Measurements from ENCODE around the gene MPP3.

The MPP3 gene

GRCh38 chr17:43831633-43832032 is 1.3 kb downstream of the MPP3 start:
- no peak for DNase-seq

GRCh38 chr17:43830510-43831140 is 2.3 kb downstream of the MPP3 start:
- no peak for DNase-seq

DNA sequence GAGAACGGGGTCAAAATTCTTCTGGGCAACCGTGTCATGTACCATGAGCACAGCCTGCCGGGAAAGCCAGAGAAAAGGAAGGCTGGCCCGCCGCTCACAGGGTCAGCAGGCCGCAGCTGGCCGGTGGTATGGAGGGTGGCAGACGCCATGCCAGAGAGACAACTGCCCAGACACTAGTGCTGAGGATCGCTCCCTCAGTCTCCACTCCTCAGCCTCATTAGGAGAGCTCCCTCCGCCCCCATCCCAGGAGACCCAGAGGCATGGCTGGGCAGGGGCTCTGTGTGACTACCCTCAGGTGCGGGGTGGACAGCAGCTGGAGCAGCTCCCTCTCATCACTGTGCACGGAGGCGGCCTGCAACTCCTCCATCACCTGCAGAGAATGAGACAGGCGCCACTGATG is 3.2 kb downstream of the MPP3 start:
- DNase-seq: no peak

- no peak for DNase-seq
Observed at GRCh38 chr17:43827596-43827995, 5.3 kb downstream of the MPP3 start.

- DNase-seq: no peak
Observed at GRCh38 chr17:43826206-43826605, 6.7 kb downstream of the MPP3 start.

DNA sequence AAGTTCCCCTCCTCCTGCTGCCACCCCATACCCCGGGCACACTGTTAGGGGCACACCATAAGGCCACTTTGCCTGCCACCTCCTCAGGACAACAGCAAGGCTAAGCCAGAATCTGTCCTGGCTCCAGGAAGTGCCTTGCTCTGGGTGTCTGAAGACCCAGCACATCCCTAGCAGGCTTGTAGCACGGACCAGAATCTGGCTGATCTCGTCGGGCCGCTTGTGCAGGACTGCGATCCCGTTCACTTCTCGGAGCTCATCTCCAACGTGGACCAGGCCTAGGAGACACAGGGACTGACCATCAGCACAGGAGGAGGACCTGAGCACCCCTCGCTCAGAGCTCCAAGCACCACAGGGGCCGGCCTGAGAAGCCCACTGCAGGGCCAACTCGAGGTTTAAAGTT is 7.4 kb downstream of the MPP3 start:
- DNase-seq: no peak

GRCh38 chr17:43823350-43824084 is 9.4 kb downstream of the MPP3 start:
- no peak for DNase-seq

GRCh38 chr17:43822570-43823190 is 10.3 kb downstream of the MPP3 start:
- no peak for DNase-seq

DNA sequence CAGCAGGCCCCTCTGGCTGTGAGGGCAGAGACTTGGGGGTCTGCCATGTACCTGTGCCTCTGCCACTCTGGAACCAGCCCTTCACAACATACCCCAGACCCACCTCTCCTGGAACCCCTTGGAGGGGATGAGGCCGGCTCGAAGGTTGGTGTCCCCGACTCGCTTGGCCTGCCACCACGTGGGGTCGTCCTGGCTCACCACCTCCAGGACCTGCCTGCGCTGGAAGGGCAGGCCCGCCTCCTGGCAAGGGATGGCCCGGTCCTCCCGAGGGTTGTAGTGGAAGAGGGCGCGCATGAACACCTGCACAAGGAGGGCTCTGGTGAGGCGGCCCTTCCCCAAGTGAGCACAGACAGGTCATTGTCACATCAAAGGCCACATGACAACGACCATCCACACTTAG is 12.2 kb downstream of the MPP3 start:
- no peak for DNase-seq

DNA sequence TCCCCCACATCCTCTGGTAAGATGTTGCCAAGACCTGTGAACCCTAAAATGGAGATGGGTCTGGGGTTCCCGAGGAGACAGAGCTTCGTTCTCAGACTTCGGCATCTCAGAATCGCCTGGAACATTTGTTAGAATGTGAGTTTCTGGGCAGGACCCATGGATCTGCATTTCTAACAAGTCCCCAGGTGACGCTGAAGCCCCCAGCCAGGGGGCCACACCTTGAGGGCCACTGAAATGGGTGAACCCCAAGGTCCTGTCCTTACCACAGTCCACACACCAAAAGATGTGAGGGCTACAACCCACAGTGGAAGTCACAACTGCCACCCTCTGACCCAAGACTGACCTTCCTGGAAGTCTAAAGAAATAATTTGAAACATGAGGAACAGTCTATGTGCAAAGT is 14.0 kb downstream of the MPP3 start:
- DNase-seq: no peak

DNA sequence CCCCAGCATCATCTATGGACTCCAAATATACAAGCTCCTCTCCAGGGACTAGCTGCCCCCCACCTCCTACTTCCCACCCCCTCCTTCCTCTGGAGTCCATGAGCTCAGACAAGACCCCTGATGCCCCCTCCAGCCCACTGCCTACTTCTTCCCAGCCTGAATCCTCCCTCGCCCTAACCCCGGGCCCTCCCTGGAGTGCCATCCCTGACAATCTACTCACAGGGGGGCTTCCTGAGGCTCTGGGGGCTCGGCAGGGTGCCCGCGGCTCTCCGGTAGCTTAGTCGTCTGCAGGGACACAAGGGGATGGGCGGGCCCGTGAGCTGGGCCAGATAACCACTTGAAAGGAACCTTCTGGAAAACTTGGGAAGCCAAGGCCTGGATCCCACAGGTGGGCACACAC is 15.1 kb downstream of the MPP3 start:
- no peak for DNase-seq

GRCh38 chr17:43816336-43817320 is 16.3 kb downstream of the MPP3 start:
- no peak for DNase-seq

GRCh38 chr17:43814714-43815113 is 18.2 kb downstream of the MPP3 start:
- no peak for DNase-seq

GRCh38 chr17:43814026-43814425 is 18.9 kb downstream of the MPP3 start:
- DNase-seq: no peak

- DNase-seq: no peak
Observed at GRCh38 chr17:43813386-43813785, 19.6 kb downstream of the MPP3 start.

DNA sequence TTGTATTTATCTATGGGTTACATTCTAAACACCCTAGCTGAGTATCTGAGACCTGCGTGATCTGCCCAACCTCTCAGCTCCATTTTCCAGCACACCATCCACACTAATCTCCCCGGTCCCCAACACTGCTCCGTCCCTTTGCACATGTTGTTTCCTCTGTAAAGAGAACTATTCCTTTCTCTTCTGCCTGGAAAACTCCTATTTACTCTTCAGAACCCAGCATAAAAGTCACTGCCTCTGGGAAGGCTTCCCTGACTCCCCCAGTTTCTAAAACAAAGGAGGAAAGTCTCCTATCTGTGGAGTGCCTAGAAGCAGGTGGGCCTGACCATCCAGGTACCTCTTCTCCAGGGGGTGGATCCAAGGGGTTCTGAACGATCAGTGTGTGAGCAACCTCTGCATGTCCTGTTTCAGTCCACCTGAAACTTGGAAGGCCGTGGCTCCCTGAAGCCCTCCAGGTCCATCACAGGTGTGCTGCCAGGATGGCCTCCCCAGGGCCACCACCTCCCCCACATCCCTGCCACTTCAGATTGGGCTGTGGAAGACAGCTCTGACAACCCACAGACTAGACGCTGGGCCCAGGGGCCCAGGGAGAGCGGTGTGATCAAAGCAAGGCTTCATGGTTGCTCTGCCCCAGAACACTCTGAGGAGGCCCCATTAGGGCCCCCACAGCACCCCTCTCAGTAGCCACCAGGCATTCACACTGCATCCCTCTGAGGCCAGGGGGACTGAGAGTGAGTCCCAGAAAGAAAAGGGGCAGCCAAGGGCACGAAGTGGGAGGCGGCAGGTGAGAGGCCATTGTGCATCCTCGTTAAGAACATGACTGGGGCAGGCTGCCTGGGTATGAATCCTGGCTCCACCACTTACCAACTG is 20.3 kb downstream of the MPP3 start:
- DNase-seq: no peak

DNA sequence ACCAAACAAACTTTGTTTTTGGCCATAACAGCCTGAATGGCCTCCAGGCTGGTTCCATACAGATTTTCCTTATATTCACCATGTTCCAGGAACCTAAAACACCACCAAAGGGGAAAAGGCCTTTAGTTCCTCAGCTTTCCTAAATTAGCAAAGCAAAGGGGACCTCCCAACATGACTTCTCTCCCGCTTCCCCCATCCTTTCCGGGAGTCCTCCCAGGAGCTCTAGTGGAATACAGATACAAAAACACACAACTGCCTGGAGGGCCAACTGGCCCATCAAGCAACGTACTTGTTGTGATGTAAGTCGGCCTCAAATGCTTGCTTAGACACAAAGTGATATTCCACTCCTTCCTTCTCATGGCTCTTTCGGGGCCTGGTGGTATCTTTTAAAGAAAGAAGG is 22.1 kb downstream of the MPP3 start:
- no peak for DNase-seq

DNA sequence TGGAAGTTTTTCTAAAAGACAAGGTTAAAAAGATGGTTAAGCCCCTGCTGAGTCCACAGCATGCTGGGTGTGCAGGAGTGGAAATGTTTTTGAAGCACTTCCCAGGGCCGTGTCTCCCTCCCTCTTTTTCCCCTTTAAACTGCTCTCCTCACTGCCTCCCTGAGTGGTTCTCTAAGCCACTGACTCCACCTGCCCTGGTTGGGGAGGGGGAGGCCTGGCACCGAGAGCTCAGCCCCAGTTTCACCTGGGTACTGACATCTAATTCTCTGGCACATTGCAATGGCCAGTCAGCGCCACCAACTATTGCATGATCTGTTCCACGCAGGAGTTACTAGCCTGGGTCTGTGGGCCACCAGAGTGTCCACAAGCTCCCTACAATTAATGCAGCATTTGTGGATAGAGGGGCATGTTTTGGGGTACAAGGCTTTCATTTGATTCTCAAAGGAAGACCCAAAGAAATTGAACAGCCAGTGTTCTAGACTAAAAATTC is 22.7 kb downstream of the MPP3 start:
- no peak for DNase-seq

DNA sequence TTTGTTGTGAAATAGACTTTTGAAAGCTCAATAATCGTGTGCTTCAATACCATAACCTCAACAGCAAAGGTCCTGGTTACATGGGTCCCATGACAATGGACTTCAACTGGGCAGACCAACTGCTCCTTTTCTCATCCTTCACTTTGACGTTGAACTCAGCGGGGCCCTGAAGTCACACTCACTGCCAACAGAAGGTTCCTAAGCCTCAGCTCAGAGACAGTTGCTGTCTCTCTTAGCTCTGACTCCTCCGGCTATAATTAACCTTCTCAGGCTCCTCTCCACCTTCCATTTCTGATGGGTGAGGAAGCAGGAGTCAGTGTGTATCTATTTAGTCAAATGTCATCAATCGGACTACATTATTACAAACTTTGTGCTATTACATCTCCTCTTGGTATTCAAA is 23.8 kb downstream of the MPP3 start:
- DNase-seq: no peak

DNA sequence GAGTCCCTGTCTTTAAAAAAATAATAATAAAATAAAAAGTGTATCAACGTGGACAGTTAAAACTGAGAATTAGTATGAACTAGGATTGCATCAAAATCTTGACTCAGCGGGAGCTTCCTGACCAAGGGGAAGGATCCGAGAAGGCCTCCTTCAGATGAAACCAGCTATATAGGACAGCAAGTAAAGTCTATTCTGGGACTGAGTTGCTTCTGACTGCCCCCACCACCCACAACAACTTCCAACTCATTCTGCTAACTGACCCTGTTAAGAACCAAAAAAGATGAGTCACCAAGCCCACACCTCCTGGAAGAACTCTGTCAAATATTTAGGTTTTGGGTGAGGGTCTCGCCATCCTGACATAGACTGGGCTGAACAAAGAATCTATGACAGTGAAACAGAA is 24.9 kb downstream of the MPP3 start:
- DNase-seq: no peak

- DNase-seq: no peak
Observed at GRCh38 chr17:43805117-43805516, 27.8 kb downstream of the MPP3 start.

DNA sequence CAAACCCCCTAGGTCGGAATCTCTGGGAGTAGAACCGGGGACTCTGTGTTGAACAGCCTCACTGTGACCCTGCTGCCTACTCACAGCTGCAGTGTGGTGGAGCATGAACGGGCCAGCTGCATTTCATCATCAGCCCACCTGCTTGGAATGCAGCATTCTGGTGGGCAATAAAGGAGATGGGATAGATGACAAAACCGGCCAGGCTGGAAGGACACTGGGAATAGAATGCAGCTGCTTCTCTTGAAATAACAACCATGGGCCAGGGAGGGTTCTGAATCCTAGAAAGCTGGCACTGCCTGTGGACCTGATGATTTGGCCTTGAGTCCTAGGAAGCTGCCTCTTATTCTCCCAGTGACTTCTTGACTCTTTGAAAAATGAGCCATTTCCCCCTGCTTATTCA is 29.2 kb downstream of the MPP3 start:
- no peak for DNase-seq
